ENCODE data around the gene ADAM23.

The ADAM23 gene

GRCh38 chr2:206512999-206513398 is 69.7 kb downstream of the ADAM23 start:
- DNase-seq: no peak

GRCh38 chr2:206515580-206515979 is 72.2 kb downstream of the ADAM23 start:
- DNase-seq: no peak

- DNase-seq: no peak
Measured at GRCh38 chr2:206518997-206519396, 75.7 kb downstream of the ADAM23 start.

- DNase-seq: no peak
Measured at GRCh38 chr2:206520450-206520849, 77.1 kb downstream of the ADAM23 start.

GRCh38 chr2:206521115-206521514 is 77.8 kb downstream of the ADAM23 start:
- no peak for DNase-seq

GRCh38 chr2:206521612-206522011 is 78.3 kb downstream of the ADAM23 start:
- no peak for DNase-seq

GRCh38 chr2:206526416-206526815 is 83.1 kb downstream of the ADAM23 start:
- no peak for DNase-seq

- DNase-seq: no peak
Measured at GRCh38 chr2:206527153-206527552, 83.8 kb downstream of the ADAM23 start.

- no peak for DNase-seq
Measured at GRCh38 chr2:206530727-206531126, 87.4 kb downstream of the ADAM23 start.

- no peak for DNase-seq
Measured at GRCh38 chr2:206531996-206532543, 88.7 kb downstream of the ADAM23 start.

GRCh38 chr2:206533977-206534376 is 90.6 kb downstream of the ADAM23 start:
- no peak for DNase-seq

- no peak for DNase-seq
Measured at GRCh38 chr2:206535260-206535986, 92.1 kb downstream of the ADAM23 start.

- no peak for DNase-seq
Measured at GRCh38 chr2:206540757-206541156, 97.4 kb downstream of the ADAM23 start.

GRCh38 chr2:206543073-206543472 is 99.7 kb downstream of the ADAM23 start:
- no peak for DNase-seq

GRCh38 chr2:206548383-206548782 is 105.1 kb downstream of the ADAM23 start:
- DNase-seq: no peak

- no peak for DNase-seq
Measured at GRCh38 chr2:206555721-206556120, 112.4 kb downstream of the ADAM23 start.

- no peak for DNase-seq
Measured at GRCh38 chr2:206556357-206556949, 113.1 kb downstream of the ADAM23 start.

GRCh38 chr2:206557321-206557720 is 114.0 kb downstream of the ADAM23 start:
- no peak for DNase-seq

GRCh38 chr2:206558492-206558891 is 115.2 kb downstream of the ADAM23 start:
- DNase-seq: no peak

GRCh38 chr2:206561962-206562361 is 118.6 kb downstream of the ADAM23 start:
- DNase-seq: no peak

- no peak for DNase-seq
Measured at GRCh38 chr2:206562375-206562774, 119.0 kb downstream of the ADAM23 start.

GRCh38 chr2:206563374-206563773 is 120.0 kb downstream of the ADAM23 start:
- no peak for DNase-seq

GRCh38 chr2:206565666-206566065 is 122.3 kb downstream of the ADAM23 start:
- no peak for DNase-seq

GRCh38 chr2:206569470-206569869 is 126.1 kb downstream of the ADAM23 start:
- no peak for DNase-seq

GRCh38 chr2:206570199-206570598 is 126.9 kb downstream of the ADAM23 start:
- DNase-seq: no peak
